Effector CD4-positive, alpha-beta T cell (primary cell): ENCODE measurements around the gene NDUFA3.
"Not testable (repeated sequence)": the region's sequence is repeated elsewhere in the genome, so short reads cannot be mapped to it uniquely, and the experiment has no call there.

Experiments
- DNase-seq: peaks from one replicate; pipeline ENCODE4 v3.0.0-alpha.2; 2020
- total RNA-seq: gene quantifications from one replicate; lab custom pipeline; 2026; lab: John Stamatoyannopoulos, UW

Gene NDUFA3
- total RNA-seq = 13.7 reads per million, percentile 38 among the genes with 10 or more reads in this experiment

GRCh38 chr19:54102421-54103169 is at the start of gene NDUFA3:
Gene NDUFA3 (plus strand): TSS chr19:54102855. CDS start chr19:54102879, 24 bp downstream.
- DNase-seq = peak; percentile 98

GRCh38 chr19:54062643-54063042 is 40.0 kb upstream of the NDUFA3 start:
- DNase-seq = no peak

DNA sequence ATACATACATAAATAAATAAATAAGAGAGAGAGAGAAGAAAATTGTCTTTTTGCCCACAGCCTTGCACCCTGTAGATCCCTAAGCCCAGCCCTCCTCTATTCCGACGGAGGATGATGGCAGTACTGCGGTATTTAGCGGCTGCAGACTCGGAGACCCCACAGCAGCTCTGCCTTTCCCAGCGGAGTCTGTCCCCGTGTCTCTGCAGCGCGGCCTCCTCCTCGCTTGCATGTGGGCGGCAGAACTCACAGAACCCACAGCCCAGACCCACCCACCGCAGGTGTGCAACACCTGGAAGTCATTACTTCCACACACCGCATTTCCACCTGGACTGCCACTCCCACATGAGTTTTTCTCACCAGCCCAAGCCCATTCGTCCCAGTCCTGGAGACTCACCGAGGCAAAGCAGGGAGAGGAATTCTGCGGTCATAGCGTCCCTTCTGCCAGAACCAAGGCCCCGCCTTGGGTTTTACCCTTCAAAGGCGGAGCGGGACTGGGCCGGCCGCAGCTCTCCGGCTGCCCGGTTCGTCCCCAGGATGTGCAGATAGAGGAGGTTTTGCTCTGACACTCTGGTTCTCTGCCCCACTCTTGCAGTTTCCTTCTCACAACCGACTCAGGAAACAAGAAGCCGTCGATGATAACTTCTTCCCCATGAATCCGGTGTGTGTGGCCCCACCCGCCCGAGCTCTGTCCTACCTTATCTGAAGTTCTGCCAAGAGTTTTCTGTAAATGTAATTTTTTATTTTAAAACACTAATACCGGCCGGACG is 39.1 kb upstream of the NDUFA3 start, which contains the start of gene VSTM1:
Gene VSTM1, minus strand, starts transcription at position 548 of the 767 bp plus-strand sequence. Its CDS starts 120 bp downstream, at position 428.
- no peak for DNase-seq

DNA sequence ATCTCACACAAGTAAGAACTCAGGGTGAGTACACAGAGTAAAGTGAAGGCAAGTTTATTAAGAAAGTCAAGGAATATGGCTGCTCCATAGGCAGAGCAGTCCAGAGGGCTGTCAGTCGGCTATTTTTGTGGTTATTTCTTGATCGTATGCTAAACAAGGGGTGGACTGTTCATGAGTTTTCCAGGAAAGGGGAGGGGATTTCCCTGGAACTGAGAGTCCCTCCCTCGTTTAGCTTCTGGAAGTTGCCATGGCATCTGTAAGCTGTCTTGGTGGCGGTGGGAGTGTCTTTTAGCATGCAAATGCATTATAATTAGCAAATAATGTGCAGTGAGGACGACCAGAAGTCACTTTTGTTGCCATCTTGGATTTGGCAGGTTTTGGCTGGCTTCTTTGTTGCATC is 33.2 kb upstream of the NDUFA3 start:
- no peak for DNase-seq

DNA sequence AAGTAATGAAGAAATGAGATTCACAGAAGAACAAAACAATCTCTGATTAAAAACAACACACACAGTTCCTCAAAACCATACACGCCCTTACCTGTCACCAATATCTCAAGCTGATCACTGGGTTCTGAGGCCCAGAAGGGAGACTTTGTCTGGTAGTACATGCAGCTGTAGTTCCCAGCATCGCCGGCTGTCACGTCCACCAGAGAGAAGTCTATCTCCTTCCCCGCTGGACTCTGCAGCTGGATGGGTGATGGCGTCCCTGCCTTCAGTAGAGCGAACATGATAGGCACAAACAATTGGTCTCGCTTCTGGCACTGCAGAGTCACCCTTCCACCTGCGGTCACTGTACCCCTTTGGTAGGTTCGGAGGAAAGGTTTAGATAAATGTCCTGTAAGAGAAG is 28.8 kb upstream of the NDUFA3 start:
- DNase-seq = no peak

GRCh38 chr19:54074851-54075250 is 27.8 kb upstream of the NDUFA3 start:
- no peak for DNase-seq

DNA sequence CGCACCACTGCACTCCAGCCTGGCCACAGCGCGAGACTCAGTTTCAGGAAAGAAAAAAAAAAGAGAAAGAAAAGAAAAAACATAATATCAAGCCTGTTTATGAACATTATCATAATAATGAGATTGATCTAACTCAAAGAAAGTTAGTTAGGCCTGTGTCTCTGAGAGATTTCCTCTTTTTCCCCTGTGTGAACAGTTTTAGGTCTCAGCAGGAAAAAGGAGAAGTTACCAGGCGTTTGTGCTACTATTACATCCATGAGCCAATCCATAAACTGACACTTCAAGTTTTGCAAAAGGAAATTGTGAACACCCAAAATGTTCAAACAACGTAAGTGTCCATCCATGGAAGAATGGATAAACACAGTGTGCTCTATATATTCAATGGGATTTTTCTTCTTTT is 25.3 kb upstream of the NDUFA3 start:
- DNase-seq = no peak

DNA sequence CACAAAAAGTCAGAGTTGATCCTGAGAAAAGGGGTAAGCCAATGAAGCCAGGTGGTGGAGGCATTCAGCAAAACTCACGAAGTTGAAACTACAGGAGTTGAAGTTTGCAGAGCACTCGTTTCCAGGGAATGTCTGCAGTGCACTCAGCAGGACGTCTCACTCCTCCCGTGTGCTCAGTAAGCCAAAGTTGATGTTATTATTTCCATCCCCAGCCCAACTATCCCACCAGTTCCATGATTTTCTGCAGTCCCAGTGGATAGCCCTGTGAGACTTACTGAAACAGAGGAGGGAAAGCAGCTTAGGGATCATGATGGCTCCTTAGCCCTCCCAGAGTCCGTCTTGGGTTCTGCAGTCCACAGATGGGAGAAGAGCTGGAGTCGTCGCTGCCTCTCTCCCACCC is 21.6 kb upstream of the NDUFA3 start, which contains the start of gene TARM1:
Gene TARM1, minus strand, starts transcription at position 334 of the 400 bp plus-strand sequence. Its CDS starts 25 bp downstream, at position 309.
- DNase-seq = no peak

GRCh38 chr19:54084410-54084809 is 18.2 kb upstream of the NDUFA3 start:
- DNase-seq = no peak

- no peak for DNase-seq
Observed at GRCh38 chr19:54094426-54095000, 8.1 kb upstream of the NDUFA3 start.

DNA sequence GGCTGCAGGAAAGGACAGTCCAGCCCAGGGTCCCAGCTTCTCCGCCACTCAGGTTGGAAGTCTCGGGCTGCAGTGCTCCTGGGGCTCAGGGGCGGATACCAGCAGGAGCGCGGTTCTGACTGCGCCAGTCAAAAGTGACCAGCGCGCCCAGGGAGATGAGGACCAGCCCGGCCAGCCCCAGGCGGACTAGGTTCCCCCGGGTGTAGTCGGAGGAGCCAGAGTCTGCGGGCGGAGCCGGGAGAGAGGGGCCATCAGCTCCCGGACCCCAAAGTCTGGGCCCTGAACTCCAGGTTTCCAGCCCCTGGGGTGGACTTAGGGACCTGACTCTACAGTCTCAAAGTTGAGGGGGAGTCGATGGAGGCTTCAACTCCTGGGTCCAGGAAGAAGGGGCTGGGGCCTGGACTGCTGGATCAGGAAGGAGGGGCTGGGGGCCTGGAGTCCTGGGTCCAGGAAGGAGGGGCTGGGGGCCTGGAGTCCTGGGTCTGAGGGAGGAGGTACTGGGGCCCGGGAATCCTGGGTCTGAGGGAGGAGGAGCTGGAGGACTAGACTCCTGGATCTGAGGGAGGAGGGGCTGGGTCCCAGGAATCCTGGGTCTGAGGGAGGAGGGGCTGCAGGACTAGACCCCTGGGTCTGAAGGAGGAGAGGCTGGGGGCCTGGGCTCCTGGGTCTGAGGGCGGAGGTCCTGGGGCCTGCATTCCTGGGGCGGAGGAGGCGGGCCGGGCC is 7.4 kb upstream of the NDUFA3 start:
- no peak for DNase-seq

- peak; percentile 35 for DNase-seq
Observed at GRCh38 chr19:54095859-54096616, 6.6 kb upstream of the NDUFA3 start.

GRCh38 chr19:54096617-54097106 is 6.0 kb upstream of the NDUFA3 start:
- DNase-seq = no peak

DNA sequence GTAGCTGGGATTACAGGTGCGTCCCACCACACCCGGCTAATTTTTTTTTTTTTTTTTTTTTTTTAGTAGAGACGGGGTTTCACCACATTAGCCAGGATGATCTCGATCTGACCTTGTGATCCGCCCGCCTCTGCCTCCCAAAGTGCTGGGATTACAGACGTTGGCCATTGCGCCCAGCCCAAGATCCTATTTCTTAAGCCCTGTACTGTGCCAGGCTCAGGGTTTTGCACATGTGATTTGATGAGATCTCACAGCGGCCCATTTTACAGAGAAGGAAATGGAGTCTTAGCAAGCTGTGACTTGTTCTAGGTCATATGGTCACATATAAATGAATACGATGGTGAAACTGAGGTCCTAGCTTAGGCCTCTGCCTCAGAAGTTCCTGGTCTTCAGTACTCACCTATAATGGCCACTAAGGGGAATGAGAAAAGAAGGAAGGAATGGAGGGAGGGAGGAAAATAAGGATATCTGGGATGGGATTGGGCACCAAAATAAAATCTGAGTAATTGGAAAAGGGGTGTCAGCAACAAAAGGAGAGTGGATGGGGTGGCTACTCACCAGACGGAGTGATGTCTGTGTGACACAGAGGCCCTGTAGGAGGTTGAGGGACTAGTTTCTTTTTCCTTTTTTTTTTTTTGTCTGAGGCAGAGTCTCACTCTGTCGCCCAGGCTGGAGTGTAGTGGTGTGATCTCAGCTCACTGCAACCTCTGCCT is 3.3 kb upstream of the NDUFA3 start:
- DNase-seq = no peak

DNA sequence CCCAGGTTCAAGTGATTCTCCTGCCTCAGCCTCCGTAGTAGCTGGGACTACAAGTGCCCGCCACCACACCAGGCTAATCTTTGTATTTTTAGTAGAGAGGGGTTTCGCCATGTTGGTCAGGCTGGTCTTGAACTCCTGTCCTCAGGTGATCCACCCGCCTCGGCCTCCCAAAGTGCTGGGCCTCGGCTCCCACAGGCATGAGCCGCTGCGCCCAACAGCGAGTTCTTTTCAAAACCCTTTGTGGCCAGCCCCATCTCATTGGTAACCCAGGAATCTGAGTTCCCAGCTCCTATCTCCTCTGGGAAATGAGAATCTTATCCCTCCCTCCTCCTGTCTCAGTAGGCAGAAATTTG is 2.8 kb upstream of the NDUFA3 start:
- DNase-seq = not testable (repeated sequence)

DNA sequence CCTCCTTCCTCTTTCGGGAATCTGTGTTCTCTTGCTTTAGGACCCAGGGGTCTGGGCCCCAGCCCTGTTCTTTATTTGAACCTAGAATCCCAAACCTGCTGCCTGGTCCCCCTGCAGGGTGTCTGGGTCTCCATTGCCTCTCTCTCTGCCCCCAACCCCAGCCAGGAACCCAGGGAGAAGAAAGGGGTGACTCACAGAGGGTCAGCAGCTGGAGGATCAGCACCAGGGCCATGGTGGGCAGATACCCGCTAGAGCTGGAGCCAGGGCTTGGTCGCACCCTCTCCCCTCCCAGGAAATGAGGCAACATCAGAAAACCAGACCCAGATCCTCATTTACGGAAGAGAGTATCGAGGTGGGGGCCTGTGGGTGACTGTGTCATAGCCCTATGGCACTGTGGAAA is 2.1 kb upstream of the NDUFA3 start, which contains the start of gene OSCAR:
Gene OSCAR, minus strand, starts transcription at position 243 of the 400 bp plus-strand sequence. Its CDS starts 11 bp downstream, at position 232.
- no peak for DNase-seq

- no peak for DNase-seq
Observed at GRCh38 chr19:54104998-54105715, 2.5 kb downstream of the NDUFA3 start.

GRCh38 chr19:54105796-54106195 is 3.1 kb downstream of the NDUFA3 start:
- DNase-seq = no peak

DNA sequence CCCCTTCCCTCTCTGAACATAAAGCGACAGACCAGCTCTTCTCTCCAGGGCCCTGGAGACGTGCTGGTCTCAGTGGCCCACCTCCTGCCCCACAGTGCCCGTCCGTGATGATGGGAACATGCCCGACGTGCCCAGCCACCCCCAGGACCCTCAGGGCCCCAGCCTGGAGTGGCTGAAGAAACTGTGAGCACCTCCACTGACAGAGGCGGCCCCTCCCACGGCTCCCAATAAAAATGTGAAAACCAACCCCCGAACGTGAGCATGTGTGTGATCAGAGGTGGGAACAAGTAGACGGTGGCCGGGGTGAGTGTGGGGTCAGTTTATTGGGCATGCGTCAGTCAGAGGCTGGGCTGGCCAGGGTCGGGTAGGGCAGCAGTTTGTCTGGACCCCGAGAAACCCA is 4.1 kb downstream of the NDUFA3 start:
- DNase-seq = no peak

- no peak for DNase-seq
Observed at GRCh38 chr19:54107876-54108490, 5.3 kb downstream of the NDUFA3 start.
